GM18909 (cell line): Measurements from ENCODE around the gene FAM171A1.
"Not testable (repeated sequence)": the region's sequence is repeated elsewhere in the genome, so short reads cannot be mapped to it uniquely, and the experiment has no call there.

Experiments
- ATAC-seq: cut with Tn5 transposase; IDR thresholded peaks from one replicate; pipeline ENCODE4 v1.9.1; 2021; ENCODE audit warnings: mild to moderate bottlenecking; ENCODE audit not compliant: unreplicated experiment, poor library complexity

Gene FAM171A1

DNA sequence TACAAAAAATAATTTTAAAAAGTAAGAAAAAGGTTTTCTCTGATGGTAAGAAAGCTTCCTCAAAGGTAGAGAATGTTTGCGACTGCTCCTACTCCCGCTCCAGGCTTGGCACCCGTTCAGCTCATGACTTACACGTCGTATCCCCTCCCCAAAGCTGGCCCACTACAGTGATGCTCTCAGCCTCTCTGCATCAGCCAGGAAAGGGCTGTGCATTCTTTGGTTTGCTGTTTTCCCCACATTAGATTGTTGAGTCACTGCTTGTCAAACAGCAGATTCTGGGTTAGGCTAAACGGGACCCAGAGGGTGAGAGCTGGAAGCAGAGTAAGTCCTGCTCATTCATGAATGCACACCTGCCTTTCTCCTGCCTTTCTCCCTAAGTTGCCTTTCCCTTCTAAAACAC is 147.9 kb downstream of the FAM171A1 start:
- no peak for ATAC-seq

DNA sequence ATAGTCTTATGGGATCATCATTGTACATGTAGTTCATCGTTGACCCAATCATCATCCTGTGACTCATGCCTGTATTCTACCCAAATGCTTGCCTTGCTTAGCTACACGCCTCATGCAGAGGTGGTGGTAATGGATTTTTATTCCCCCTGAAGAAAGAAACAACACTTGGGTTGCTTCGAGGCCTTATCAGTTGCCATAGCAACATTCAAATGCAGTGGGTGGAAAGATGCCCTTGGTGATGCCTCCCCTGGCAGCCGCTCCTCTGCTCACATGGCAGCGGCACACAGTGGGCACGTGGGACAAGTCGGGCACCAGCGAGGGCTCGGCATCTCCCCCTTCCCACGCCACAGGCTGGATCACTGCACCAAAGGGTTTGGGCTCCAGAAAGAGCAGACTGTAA is 148.6 kb downstream of the FAM171A1 start:
- no peak for ATAC-seq

DNA sequence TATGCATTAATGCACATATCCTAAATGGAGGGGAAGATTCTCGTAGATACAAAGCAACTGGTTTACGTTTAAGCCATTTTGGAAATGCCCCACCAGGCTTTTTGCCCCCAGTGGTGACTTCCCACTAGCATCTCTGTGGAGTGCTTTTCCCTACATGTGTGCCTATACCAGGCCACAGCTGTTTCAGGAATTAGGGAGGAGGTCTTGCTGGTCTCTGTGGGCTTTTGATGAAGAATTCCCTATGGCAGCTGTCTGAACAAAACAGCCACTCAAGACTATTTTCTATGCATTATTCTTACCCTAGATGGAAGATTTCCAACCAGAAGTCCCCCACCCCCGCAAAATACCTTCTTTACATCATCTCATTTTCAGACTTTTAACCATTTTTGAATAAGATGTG is 150.6 kb downstream of the FAM171A1 start:
- ATAC-seq = no peak

DNA sequence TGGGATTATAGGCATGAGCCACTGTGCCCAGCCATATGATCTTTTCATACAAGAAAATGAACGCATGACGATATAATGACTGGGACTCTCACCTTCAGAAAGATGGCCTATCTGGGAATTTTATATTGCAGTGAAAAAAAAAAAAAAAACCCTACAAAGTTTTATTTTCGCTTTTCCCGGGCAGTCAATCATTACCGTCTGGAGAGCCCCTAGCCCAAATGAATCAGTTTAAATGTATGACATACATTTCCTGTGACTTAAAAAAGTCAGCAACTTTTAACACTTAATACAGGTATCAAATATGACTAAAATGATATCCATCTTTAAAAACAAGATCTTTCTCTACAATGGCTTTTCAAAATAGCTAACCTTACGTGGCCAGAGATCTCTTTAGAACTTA is 154.4 kb downstream of the FAM171A1 start:
- no peak for ATAC-seq

DNA sequence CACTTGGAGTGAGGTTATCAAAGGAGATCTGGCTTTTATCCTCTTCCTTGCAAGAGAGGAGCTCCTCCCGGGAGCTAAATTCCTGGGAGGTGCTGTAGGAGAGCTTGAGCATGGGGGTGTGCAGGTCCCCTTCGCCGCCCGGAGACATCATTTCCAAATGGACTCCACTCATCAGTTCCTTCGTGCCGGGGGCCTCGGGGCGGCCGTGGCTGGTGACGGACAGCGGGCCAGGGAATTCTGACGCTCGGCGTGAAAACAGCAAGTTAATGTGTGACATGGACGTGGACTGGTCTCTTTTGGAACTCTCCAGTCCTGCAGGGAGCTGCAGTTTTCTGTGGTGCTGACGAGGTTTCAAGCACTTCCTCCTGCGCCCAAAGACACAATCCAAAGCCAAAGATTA is 156.9 kb downstream of the FAM171A1 start:
- ATAC-seq = no peak

DNA sequence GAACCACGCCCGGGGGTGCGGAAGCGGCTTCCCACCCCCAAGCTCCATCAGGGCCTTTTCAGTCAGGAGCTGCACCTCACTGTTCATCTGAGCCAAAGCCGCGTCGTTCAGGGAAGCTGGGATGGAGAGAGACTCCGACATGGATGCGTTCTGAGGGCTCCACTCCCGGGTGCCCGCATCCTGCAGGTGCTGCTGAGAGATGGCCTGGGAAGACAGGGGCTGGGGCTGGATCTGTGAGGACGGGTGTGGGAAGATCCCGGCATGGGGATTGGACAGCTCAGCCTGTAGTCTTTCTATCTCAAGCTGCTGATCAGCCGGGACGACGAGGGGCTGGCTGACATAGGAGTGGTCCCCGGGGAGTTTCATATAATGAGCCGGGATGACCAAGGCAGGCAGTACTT is 157.6 kb downstream of the FAM171A1 start:
- no peak for ATAC-seq

DNA sequence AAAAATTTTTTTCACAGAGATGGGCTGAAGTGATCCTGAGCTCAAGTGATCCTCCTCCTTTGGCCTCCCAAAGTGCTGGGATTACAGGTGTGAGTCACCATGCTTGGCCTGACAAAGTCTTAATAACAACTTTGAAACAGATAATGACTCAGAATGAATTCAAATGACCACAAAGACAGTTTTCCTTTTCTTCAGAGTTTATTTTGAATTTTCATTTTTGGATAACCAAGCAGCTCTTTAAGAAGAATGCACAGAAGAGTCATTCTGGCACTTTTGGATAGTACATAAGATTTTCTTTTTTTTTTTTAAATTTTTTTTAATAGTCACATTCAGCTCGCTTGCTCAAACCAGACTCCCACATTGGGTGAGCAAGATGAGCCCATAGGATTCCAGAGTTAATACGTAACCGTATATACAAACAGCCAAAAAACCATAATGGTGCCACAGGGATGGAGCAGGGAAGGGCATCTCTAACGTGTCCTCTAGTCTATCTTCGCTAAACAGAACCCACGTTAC is 159.6 kb downstream of the FAM171A1 start:
- ATAC-seq = no peak

DNA sequence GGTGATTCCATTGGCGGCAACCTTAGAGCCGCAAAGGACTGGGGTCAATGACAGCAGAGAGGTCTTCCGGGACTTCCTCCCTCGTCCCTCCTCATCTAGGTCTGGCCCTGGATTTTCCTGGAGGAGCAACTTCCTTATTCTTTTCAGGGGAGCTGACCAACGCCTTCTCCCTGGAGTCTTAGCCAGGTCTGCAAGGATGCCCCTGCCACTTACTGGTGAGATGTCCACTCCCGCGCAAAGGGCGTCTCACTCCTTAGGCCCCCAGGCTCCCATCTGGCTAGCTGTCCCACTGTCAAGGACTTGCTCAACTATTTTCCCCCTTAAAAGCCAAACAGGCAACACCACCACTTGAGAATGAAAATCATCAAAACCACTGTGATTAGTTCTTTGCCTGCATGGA is 160.6 kb downstream of the FAM171A1 start:
- no peak for ATAC-seq

DNA sequence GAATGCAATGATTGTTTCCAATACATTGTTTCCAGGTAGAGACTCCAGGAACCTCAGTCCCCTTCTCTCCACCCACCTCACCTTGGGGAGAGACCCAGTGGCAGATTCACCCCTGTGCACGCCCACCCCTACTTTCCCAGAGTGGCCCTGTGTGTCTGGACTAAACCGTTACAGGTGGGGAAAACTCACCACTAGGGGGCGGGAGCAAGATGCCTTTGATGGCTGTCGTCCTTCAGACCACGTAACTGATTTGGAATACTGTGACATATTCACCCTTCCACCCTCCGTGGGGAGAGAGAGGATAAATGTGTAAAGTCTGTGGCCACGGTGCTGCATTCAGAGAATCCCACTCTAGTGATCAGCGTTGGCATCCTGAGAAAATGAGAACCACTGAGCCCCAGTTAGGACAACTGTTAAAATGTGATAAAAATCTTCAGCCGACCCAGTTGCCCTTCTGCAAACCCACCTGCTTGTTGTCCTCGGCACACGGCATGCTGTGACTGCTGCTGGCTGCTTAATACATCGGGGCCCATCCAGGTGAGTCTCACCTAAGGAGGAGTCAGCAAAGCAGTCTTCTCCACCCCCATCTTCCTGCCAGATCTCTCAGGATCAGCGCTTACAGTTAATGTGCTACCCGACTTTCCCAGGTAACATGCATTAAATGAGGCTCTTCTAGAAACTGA is 161.1 kb downstream of the FAM171A1 start:
- ATAC-seq = peak; percentile 72

DNA sequence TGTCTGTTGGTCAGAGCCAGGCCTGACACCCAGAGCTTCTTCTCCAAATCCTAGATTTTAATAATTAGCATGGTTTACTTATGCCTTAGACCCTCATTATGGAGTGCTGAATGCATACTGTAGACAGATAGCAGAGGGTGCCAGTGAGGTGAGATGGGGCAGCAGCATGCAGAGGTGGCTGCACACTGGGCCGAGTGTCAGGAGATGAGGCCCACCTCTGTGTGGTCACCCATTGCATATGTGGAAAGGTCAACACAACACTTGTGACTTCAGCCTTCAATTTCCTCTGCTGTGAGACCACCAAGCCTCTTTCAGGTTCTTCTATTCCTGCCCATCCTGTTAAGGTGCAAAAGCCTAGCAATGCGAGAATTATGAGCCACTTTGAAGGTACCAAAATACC is 162.9 kb downstream of the FAM171A1 start:
- no peak for ATAC-seq

DNA sequence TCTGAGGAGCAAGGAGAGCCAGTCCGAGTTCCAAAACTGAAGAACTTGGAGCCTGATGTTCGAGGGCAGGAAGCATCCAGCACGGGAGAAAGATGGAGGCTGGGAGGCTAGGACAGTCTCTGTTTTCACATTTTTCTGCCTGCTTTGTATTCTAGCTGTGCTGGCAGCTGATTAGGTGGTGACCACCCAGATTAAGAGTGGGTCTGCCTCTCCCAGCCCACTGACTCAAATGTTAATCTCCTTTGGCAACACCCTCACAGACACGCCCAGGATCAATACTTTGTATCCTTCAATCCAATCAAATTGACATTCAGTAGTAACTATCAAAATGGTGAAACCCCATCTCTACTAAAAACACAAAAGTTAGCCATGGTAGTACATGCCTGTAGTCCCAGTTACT is 163.7 kb downstream of the FAM171A1 start:
- ATAC-seq = not testable (repeated sequence)

DNA sequence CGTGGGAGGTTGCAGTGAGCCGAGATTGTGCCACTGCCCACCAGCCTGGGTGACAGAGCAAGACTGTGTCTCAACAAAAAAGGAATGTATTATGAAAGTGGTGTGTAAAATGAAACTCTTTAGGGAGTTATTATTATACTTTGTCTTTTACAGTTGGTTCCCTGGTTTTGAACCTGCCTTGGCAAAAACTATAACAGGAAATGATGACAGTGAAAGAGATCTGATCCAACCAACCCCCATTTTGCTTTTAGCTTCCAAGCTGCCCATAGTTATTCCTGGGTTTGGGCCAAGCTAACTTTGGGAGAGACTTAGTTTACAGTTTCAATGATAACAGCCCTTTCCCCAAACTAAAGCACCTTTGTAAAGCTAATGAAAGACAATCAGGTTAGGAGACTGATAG is 168.4 kb downstream of the FAM171A1 start:
- ATAC-seq = no peak

DNA sequence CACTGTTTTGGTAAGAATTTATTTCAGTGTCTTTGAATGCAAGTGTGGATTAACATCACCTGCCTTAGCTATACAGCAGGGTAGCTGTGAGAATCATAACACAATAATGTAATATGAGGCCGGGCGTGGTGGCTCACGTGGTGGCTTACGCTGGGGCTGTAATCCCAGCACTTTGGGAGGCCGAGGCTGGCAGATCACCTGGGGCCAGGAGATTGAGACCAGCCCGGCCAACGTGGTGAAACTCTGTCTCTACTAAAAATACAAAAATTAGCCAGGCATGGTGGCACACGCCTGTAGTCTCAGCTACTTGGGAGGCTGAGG is 168.8 kb downstream of the FAM171A1 start:
- not testable (repeated sequence) for ATAC-seq

DNA sequence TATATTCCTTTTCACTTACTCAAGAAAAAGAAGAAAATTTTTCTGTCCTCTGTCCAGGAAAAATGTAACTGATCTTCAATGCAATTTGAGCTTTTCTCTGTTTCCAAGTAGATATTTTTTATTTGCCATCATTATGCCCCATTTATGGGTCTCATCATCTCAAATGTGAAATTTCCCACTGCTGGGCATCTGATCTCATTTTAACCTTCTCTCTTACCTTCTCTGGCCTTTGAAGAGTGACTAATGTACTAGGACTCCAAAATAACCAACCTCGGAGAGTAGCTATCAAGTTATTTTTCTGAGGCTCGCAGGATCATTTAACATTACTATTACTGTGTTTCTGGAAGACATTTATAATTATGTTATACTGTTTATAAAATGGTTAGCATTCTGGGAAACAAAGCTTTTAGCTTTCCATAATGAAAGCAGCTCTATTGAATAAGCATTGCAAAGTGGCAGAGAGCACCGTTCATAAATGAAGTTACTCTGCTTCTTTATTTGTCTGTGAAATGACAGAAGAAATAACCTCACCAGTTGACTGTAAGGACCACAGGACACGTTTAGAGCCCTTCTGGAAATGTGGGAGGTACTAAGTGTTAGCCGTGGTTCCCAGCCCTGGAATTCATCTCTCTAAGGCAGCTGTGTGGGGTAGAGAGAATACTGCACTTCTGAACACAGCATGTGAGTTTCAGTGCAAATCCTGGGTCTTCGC is 169.3 kb downstream of the FAM171A1 start:
- ATAC-seq = no peak

DNA sequence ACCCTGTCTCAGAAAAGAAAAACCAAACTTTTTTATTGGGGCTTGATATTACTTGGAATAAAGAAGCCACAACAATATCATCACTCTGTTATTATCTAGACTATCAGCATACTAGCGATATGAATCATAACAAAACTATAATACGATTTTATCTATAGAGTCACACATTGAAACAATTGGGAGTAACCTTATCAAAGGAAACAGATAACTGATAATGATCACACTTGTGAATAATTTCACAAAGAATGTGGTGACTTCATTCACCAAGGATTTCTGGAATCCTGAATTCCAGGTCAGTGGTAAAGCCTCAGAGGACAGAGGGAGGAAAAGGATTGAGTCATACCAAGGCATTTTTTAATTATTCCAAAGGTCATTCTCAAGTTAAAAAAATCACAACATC is 170.5 kb downstream of the FAM171A1 start:
- no peak for ATAC-seq

DNA sequence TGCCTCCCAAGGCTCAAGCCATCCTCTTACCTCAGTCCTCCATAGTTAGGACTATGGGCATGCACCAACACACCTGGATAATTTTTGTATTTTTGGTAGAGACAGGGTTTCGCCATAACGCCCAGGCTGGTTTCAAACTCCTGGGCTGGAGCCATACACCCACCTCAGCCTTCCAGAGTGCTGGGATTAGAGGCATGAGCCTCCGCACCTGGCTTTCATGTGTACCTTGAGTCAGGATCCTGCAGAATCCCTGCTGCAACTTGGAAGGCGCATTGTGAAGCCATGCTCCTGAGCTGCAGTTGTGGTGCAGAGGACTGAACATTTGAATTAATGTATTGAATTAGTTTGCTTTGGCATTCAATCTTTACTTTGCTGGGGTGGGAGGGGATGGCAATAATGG is 173.2 kb downstream of the FAM171A1 start:
- no peak for ATAC-seq

DNA sequence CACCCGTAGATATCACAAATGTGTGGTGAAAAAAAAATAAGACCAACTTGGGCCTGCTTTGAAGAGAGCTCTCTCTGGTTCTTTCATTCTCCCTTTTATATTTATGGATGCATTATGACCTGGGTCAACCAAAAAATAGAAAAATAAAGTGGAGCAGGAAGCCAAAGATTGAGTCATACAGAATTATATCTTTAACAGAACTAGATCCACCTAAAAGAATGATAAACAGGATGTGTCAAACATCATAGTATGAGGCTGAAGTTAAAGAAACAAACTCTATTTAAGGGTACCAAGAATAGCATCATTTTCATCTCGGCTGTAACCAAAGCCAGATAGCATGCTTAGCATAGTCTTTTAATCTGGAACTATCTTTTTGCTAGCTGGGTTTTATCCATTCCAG is 173.8 kb downstream of the FAM171A1 start:
- ATAC-seq = no peak

DNA sequence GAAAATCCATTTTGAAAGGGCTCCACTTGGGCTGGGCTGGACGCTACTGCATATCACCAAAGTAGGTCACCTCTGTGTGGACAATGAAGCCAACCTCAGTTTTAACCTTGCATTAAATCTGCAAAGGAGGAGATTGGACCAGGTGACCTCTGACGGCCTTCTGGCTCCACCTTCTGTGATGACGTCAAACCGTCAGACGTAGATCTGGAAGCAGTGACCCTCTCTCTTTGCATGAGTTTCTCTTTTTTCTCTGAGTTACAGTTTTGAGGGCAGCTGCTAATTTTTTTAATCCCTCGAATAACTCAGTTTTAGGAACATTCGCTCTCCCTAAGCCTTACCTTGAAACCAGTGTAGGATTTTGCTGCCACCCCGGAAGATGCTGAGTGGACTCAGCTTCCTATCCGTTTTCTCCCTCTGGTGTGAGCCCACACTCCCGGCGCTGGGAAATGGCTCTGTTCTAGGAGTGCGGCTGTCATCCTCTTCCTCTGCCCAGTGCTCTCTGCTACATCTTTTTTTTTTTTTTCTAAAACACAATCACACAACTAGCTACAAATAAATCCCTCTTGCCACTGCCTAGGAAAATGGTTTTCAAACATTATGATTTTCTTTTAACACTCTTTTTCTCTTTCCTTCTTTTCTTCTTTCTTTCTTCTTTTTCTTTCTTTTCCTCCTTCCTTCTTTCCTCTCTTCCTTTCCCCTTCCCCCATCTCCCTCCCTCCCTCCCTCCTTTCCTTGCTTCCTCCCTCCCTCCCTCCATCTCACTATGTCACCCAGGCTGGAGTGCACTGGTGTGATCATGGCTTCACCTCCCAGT is 174.9 kb downstream of the FAM171A1 start:
- ATAC-seq = no peak

DNA sequence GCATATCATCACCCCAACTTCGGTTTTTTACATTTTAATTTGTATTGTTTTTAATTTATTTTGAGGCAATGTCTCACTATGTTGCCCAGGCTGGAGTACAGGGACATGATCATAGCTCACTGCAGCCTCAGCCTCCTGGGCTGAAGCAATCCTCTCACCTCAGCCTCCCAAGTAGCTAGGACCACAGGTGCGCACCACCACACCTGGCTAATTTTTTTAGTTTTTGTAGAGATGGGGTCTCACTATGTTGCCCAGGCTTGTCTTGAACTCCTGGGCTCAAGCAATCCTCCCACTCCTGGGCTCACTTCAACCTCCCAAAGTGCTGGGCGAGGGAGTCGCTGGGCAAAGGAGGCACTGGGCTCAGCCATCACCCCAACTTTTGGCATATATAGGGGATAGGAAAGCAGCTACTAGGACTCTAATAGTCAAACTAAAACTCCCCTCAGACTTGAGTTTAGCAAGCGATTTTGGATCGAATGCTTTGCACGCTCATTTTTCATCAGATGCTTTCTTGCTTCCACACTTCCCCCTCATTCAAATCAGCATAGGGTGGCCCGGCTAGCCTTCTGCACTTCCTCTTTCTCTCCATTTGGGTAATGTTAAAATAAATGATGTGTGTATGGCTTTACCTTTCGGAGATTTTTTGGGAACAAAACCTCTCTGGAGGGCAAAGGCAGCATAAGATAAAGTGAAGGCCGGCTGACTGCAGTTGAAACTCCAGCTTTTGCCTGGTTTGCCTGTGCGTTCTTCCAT is 181.8 kb downstream of the FAM171A1 start:
- ATAC-seq = no peak

DNA sequence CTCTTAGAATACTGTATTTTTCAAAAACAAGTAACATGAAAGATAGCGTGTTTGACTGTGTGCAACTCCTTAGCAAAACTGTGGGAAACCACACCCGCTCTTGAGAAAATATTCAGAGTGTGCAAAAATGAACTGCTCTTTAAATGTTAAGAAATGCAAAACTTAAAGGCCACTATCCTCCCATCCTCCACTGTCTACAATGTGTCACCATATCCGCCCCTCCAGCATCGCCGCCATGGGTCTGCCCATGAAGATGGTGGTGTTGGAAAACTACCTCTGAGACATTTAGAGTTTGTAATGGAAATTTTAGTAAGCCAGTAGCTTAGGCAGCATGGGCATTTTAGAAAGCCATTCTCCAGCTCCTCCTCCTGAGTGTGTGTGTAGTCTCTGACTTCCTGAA is 182.5 kb downstream of the FAM171A1 start:
- ATAC-seq = no peak
